Stimulated activated CD8-positive, alpha-beta memory T cell treated with anti-CD3 and anti-CD28 coated beads, Interleukin-15, amount 100 ng/mL, for 24 hours (primary cell): ENCODE measurements around the gene DDX31.

Experiments
- DNase-seq: peaks from one replicate; pipeline ENCODE4 v3.0.0-alpha.2; 2020; ENCODE audit warnings: low read depth

The DDX31 gene

GRCh38 chr9:132546148-132547051, 123.4 kb downstream of the DDX31 start:
- no peak for DNase-seq

GRCh38 chr9:132545578-132545977, 124.2 kb downstream of the DDX31 start:
- DNase-seq, result no peak

- no peak for DNase-seq
Measured at GRCh38 chr9:132543960-132544359, 125.8 kb downstream of the DDX31 start.

DNA sequence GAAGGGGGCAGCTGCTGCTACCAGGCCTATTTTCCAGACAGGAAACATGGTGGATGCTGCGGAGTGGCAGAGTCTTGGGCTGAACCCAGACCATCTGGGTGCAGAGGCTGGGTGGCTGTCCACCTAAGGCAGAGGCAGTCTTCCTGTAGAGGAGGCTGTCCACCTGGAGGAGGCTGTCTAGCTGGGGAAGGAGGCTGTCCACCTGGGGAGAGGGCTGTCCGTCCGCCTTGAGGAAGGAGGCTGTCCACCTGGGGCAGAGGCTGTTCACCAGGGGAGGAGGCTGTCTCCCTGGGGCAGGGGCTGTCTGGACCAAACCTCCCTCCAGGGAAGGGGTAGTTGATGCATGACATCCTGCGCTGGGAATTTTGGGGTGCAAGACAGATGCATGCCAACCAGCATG, 126.5 kb downstream of the DDX31 start:
- no peak for DNase-seq
